Lower lobe of right lung (tissue), 2 donors: ENCODE results near the gene GRIA1. TPM values are rescaled to one million over a fixed set of nuclear protein-coding genes. Genes with fewer than 3 reads are reported as not detected.

Experiments
- ATAC-seq, 2 donors: fragments of 200-7000 bp; cut with Tn5 transposase; one replicate each; pipeline ENCODE4 v1.9.1; 2020 to 2022; ENCODE audit warnings: mild to moderate bottlenecking in 2 of 2, moderate library complexity in 2 of 2
- DNase-seq: peaks from one replicate; pipeline ENCODE4 v3.0.0-alpha.2; 2020
- H3K27ac ChIP-seq: fragments of 200-600 bp; one replicate; pipeline ENCODE4 v1.8.0; 2022
- H3K27me3 ChIP-seq: fragments of 200-600 bp; one replicate; pipeline ENCODE4 v1.8.0; 2022; ENCODE audit warnings: low read depth
- H3K36me3 ChIP-seq: fragments of 200-600 bp; one replicate; pipeline ENCODE4 v1.8.0; 2022; ENCODE audit warnings: mild to moderate bottlenecking
- H3K4me1 ChIP-seq: fragments of 200-600 bp; one replicate; pipeline ENCODE4 v1.8.0; 2022
- H3K4me3 ChIP-seq: fragments of 200-600 bp; one replicate; pipeline ENCODE4 v1.8.0; 2022; ENCODE audit warnings: mild to moderate bottlenecking
- H3K9me3 ChIP-seq: fragments of 200-600 bp; one replicate; pipeline ENCODE4 v1.8.0; 2022
- CTCF ChIP-seq: fragments of 200-600 bp; IDR thresholded peaks from one replicate; pipeline ENCODE4 v1.8.0; 2022; ENCODE audit warnings: antibody characterized with exemption, mild to moderate bottlenecking
- intact Hi-C: fragments of 100-400 bp; cut with DNase I; formaldehyde crosslinking; loops from one replicate; pipeline ENCODE4 v1.11.0; 2022
- total RNA-seq: library from RNA; stranded (reverse); fragmentation: NEBNext Ultra II Directional; extraction: Animal tissue kit (Norgen Biotek cat#: 25700); gene quantifications from one replicate; pipeline ENCODE4 v1.2.1, GENCODE V29; 2021
- donor health status: DM: no; HTN: yes; CAD: no; lungs with severe emphysema.

The GRIA1 gene
- total RNA-seq, 1 donor from 2014 or later, result 10.3 TPM

GRCh38 chr5:153799466-153799865 is 309.0 kb downstream of the GRIA1 start:
- no peak for ATAC-seq
- intact Hi-C loops, result no loop called here
- no peaks in the 10 kb centered on the region for H3K4me1 ChIP-seq

GRCh38 chr5:153802050-153802821 is 311.8 kb downstream of the GRIA1 start:
- Histone ChIP-seq H3K4me3 (no peak overlapping the region), H3K4me1 (no peaks in the 10 kb centered on the region), H3K36me3 (no peaks in the 10 kb centered on the region), H3K27ac (no peak overlapping the region), H3K27me3 (no peaks in the 10 kb centered on the region), H3K9me3 (no peaks in the 10 kb centered on the region)
- no peak for TF ChIP-seq CTCF
- ATAC-seq (no peak), DNase-seq (no peak)
- intact Hi-C loops, result no loop called here

More at GRCh38 chr5:153799466-153799865, 309.0 kb downstream of the GRIA1 start:
- TF ChIP-seq CTCF, result no peak
- Histone ChIP-seq H3K9me3 (no peaks in the 10 kb centered on the region), H3K36me3 (no peaks in the 10 kb centered on the region), H3K27me3 (no peaks in the 10 kb centered on the region), H3K27ac (no peak overlapping the region), H3K4me3 (no peak overlapping the region)
- DNase-seq, result no peak

DNA sequence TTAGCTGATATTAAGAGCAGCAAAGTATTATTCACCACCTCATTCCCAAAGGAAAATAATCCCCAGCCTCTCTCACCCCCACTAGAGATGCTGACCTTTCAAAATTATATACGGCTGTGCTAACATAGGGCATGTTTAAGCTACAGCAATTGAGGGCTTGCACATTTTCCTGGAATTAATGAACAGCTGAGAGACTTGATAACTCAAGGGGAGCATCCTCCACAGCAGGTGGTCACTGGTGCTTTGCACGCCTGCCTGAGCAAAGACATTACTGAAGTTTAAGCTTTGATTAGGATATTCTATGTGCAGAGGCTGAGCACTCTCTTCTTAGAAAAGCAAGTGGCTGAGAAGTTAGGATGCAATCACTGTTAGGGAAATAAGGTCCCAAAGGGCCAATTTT is 317.3 kb downstream of the GRIA1 start:
- no peak for TF ChIP-seq CTCF
- Histone ChIP-seq H3K36me3 (no peaks in the 10 kb centered on the region), H3K9me3 (no peaks in the 10 kb centered on the region), H3K4me3 (no peak overlapping the region), H3K4me1 (no peaks in the 10 kb centered on the region), H3K27ac (no peak overlapping the region), H3K27me3 (no peaks in the 10 kb centered on the region)
- intact Hi-C loops, result no loop called here
- DNase-seq (no peak), ATAC-seq (no peak)

- H3K4me3 ChIP-seq, result no peak overlapping the region
- no peak overlapping the region for H3K27ac ChIP-seq
- H3K4me1 ChIP-seq, result no peaks in the 10 kb centered on the region
- TF ChIP-seq CTCF, result no peak
- intact Hi-C loops, result no loop called here
- no peaks in the 10 kb centered on the region for H3K9me3 ChIP-seq
- H3K36me3 ChIP-seq, result no peaks in the 10 kb centered on the region
- no peaks in the 10 kb centered on the region for H3K27me3 ChIP-seq
- no peak for ATAC-seq
- no peak for DNase-seq
These were observed 318.7 kb downstream of the GRIA1 start for GRCh38 chr5:153809166-153809565.

DNA sequence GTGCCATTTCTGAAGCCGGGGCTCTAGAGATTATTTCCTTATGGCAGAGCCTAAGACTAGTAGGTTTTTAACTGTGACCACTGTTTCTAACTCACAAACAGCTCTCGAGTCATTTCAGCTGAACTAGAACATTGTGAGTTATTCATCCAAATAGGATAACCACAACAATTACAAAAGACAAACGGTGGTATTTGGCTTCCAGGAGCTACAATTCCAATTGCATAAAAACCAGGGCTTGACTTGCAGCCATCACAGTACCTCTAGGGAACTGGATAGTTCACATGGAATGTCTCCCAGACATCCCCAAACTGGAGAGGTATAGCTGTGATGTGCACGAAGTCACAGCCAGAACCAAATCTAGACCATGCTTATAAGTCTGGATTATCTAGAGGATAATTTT is 323.4 kb downstream of the GRIA1 start:
- intact Hi-C loops, result no loop called here
- TF ChIP-seq CTCF, result no peak
- Histone ChIP-seq H3K27me3 (no peaks in the 10 kb centered on the region), H3K4me1 (no peaks in the 10 kb centered on the region), H3K4me3 (no peak overlapping the region), H3K36me3 (no peaks in the 10 kb centered on the region), H3K27ac (no peak overlapping the region), H3K9me3 (no peaks in the 10 kb centered on the region)
- ATAC-seq (no peak), DNase-seq (no peak)
